DND-41 (cell line): ENCODE results near the gene P4HA2.

Source experiments
- EZH2 ChIP-seq: IDR thresholded peaks from 3 replicates; pipeline ENCODE4 v1.6.1; 2012; ENCODE audit warnings: borderline replicate concordance, low read depth, mild to moderate bottlenecking, moderate library complexity, low read length, inconsistent platforms; ENCODE audit not compliant: severe bottlenecking
- TF ChIP-seq, protein P1 (sequence below): IDR thresholded peaks from 2 replicates; pipeline ENCODE4 v1.5.1; 2012; ENCODE audit warnings: borderline replicate concordance, low read length, moderate library complexity, mild to moderate bottlenecking; ENCODE audit not compliant: poor library complexity, severe bottlenecking; ENCODE audit errors: extremely low read depth

DNA sequence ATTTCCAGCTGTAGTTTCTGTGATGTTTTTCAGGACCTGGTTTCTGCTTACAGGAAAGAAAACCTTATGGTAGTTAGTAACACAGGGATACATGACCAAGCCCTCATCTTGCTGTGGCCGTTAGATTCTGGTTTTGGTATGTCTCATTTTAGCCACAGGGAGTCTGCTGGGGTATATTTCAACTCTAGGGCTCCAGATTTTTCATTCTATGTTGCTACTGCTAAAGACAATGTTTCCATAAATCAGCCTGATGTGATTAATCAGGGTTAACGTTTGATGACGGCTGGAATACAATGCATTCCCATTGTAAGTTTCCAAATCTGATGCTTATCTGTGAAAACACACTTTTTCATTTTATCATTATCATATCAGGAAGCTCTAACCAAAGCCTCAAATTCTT is 48.2 kb downstream of the P4HA2 start:
- TF ChIP-seq, protein P1, sequence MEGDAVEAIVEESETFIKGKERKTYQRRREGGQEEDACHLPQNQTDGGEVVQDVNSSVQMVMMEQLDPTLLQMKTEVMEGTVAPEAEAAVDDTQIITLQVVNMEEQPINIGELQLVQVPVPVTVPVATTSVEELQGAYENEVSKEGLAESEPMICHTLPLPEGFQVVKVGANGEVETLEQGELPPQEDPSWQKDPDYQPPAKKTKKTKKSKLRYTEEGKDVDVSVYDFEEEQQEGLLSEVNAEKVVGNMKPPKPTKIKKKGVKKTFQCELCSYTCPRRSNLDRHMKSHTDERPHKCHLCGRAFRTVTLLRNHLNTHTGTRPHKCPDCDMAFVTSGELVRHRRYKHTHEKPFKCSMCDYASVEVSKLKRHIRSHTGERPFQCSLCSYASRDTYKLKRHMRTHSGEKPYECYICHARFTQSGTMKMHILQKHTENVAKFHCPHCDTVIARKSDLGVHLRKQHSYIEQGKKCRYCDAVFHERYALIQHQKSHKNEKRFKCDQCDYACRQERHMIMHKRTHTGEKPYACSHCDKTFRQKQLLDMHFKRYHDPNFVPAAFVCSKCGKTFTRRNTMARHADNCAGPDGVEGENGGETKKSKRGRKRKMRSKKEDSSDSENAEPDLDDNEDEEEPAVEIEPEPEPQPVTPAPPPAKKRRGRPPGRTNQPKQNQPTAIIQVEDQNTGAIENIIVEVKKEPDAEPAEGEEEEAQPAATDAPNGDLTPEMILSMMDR: no peak
- no peak for TF ChIP-seq EZH2
